ENCODE data around the gene GJC2. TPM values are rescaled to one million over a fixed set of nuclear protein-coding genes. Genes with fewer than 3 reads are reported as not detected.

GJC2 gene
- total RNA-seq, 4 donors from 2014 or later: 0.88 to 0.94 TPM; not detected in 2

DNA sequence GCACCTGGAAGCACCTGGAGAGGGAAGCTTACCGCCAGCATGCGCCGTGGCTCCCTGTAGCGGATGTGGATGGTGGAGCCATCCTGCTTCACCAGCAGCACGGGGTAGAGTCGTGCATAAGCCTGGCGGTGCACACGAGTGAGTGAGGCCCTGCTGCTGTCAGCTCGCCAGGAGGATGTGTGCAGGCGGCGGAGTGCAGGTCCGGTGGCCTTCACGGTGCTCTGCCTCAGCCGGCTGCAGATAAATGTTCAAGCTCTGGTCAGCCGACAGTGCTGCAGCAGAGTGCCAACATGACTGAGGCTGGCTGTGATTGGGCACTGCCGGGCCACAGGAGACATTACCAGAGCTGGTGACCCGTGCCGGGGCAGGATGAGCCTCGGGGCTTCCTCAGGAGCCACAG, 42.1 kb upstream of the GJC2 start:
- Histone ChIP-seq H3K27ac (peak overlapping the region in 1 of 4 donors; percentile 92), H3K4me1 (peaks cover 0 to 33% (median 13%) of the 10 kb centered on the region in 4 donors)
- TF ChIP-seq, protein P1, sequence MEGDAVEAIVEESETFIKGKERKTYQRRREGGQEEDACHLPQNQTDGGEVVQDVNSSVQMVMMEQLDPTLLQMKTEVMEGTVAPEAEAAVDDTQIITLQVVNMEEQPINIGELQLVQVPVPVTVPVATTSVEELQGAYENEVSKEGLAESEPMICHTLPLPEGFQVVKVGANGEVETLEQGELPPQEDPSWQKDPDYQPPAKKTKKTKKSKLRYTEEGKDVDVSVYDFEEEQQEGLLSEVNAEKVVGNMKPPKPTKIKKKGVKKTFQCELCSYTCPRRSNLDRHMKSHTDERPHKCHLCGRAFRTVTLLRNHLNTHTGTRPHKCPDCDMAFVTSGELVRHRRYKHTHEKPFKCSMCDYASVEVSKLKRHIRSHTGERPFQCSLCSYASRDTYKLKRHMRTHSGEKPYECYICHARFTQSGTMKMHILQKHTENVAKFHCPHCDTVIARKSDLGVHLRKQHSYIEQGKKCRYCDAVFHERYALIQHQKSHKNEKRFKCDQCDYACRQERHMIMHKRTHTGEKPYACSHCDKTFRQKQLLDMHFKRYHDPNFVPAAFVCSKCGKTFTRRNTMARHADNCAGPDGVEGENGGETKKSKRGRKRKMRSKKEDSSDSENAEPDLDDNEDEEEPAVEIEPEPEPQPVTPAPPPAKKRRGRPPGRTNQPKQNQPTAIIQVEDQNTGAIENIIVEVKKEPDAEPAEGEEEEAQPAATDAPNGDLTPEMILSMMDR (IDR thresholded peaks at IDR 0.05): no peak
- TF ChIP-seq POLR2A (IDR thresholded peaks at IDR 0.05): no peak

DNA sequence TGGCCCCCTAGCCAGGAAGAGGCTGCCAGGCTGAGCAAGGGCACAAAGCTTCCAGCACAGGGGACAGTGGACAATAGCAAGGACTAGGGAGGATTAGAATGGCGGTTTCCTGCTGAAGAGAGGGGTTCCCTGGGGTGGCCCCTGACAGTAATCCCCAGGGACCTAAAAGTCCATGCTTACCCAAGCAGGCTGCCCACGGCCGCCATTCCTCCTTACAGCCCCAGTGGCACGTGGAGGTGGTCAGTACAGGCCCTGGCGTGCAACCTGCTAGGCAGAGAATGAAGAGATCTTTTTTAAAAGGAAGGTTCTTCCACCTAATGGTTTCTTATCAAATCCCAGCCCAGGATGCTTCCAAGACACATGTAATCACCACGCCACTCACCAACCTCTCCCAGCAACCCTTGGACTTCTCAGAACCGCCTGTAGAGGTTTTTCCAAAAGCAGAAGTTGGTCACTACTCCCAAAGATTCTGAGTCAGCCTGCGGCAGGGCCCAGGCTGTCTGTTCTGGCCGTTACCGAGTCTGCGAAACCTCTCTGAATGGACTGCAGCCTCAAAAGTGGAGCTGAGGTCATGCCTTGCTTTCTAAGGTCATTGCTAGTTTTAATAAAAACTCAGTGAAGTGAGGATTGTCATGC, 41.6 kb upstream of the GJC2 start:
- Histone ChIP-seq H3K27me3 (no peaks in the 10 kb centered on the region), H3K9me3 (no peaks in the 10 kb centered on the region), H3K4me3 (peak overlapping the region; percentile 87 to 96 (median 94)), H3K27ac (peak overlapping the region; percentile 91 to 97 (median 92)), H3K4me1 (peaks cover 0 to 33% (median 13%) of the 10 kb centered on the region in 4 donors), H3K36me3 (peaks cover 0 to 22% (median 0%) of the 10 kb centered on the region in 3 donors)
- peak in 1 of 3 donors; percentile 1 for DNase-seq
- no peak for TF ChIP-seq POLR2A (IDR thresholded peaks at IDR 0.05)
- TF ChIP-seq, protein P1 (IDR thresholded peaks at IDR 0.05): no peak

More for the DNA sequence above, 42.1 kb upstream of the GJC2 start:
- Histone ChIP-seq H3K36me3 (peaks cover 0 to 22% (median 0%) of the 10 kb centered on the region in 3 donors), H3K27me3 (no peaks in the 10 kb centered on the region), H3K9me3 (no peaks in the 10 kb centered on the region), H3K4me3 (no peak overlapping the region)
- peak in 1 of 3 donors; percentile 11 for DNase-seq

DNA sequence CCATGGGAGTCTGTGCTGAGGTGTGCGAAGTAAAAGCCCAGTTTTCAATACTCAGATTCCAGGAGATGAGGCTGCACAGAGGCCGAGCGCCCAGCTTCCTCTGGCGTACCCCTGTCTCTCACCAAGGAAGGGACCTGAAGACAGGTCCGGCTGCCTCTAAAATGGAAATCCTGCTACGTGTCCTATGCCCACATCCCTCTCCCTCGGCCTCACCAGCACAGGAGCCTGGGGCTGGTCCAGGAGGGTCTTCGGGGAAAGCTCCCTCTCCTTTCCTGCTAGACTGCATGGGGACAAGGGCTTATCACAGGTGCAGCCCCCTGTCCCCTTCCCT, 41.0 kb upstream of the GJC2 start:
- peak in 1 of 3 donors; percentile 13 for DNase-seq
- no peaks in the 10 kb centered on the region for H3K9me3 ChIP-seq
- peak overlapping the region; percentile 87 to 96 (median 94) for H3K4me3 ChIP-seq
- peaks cover 0 to 22% (median 0%) of the 10 kb centered on the region in 3 donors for H3K36me3 ChIP-seq
- peaks cover 0 to 30% (median 12%) of the 10 kb centered on the region in 4 donors for H3K4me1 ChIP-seq
- no peaks in the 10 kb centered on the region for H3K27me3 ChIP-seq
- no peak for TF ChIP-seq POLR2A (IDR thresholded peaks at IDR 0.05)
- TF ChIP-seq, protein P1 (IDR thresholded peaks at IDR 0.05): no peak
- peak overlapping the region; percentile 91 to 97 (median 92) for H3K27ac ChIP-seq

DNA sequence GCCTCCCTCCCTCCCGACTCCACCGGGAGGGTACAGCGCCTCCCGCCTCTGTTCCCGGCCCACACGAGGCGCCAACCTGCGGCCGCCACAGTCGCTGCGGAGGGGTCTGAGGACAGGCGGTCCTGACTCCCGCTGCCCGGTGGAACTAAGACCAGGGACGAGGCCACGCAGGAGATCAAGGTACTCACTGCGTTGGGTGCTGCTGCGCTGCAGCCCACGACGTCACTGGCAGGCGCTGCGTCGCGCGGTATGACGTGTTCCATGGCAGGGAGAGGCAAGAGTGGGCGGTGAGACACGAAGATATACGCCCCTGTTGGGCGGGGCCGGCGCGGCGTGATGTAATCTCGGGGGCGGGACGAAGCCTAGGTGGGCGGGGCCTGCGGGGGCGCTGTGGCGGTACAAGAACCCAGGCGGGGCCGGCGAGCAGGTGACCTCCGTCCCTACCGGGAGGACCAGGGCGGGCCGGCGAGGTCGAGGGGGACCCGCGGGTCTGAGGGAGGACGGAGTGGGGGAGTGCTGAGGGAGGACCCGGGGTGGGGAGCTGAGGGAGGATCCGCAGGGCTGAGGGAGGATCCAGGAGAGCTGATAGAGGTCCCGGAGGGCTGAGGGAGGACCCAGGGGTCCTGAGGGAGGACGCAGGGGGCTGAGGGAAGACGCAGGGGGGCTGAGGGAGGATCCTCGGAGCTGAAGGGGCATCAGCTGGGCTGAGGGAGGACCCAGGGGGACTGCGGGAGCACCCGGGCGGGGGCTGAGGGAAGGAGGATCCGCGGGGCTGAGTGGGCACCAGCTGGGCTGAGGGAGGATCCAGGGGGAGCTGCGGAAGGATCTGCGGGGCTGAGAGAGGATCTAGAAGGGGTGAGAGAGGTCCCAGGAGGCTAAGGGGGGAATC, 40.4 kb upstream of the GJC2 start, which contains the start of gene MRPL55:
Gene MRPL55, minus strand, starts transcription at position 227 of the 889 bp plus-strand sequence. CDS start 1,039 bp downstream, outside the sequence.
- Histone ChIP-seq H3K9me3 (no peaks in the 10 kb centered on the region), H3K27me3 (no peaks in the 10 kb centered on the region), H3K27ac (peak within 1 kb of the TSS; percentile 91 to 97 (median 92)), H3K36me3 (peaks cover 0 to 22% (median 0%) of the 10 kb centered on the region in 3 donors), H3K4me1 (peaks cover 0 to 24% (median 11%) of the 10 kb centered on the region in 4 donors), H3K4me3 (peak within 1 kb of the TSS; percentile 87 to 96 (median 94))
- TF ChIP-seq, protein P1 (IDR thresholded peaks at IDR 0.05): no peak
- TF ChIP-seq POLR2A (IDR thresholded peaks at IDR 0.05): peak; percentile 96
- DNase-seq: peak; percentile 99 to 100 (median 99)

DNA sequence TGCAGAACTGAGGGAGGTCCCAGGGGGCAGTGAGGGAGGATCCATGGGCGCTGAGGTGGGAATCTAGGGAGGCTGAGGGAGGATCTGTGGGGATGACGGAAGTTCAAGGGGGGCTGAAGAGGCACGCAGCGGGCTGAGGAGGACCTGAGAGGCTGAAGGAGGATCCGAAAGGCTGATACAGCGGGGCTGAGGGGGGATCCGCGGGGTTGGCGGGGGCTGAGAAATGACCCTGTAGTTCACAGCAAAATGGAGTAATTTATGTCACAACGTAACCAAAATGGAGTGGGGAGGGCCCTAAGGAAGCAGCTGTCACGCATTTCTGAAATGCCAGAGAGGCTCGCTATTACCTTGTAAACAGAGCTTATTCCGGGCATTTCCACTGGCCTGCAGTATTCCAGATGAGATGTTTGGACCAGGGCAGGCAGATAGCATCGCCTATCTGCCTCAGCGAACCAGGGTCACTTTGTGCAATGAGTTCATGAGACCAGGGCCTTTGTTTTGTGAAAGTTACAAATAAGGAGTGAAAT, 39.7 kb upstream of the GJC2 start:
- H3K9me3 ChIP-seq: no peaks in the 10 kb centered on the region
- H3K4me1 ChIP-seq: peaks cover 0 to 24% (median 11%) of the 10 kb centered on the region in 4 donors
- H3K27me3 ChIP-seq: no peaks in the 10 kb centered on the region
- TF ChIP-seq POLR2A (IDR thresholded peaks at IDR 0.05): no peak
- TF ChIP-seq, protein P1 (IDR thresholded peaks at IDR 0.05): no peak
- no peak for DNase-seq
- peak overlapping the region; percentile 87 to 96 (median 94) for H3K4me3 ChIP-seq
- peaks cover 0 to 22% (median 0%) of the 10 kb centered on the region in 3 donors for H3K36me3 ChIP-seq
- H3K27ac ChIP-seq: peak overlapping the region; percentile 91 to 97 (median 92)

All from Peyer's patch (tissue), 4 donors.